Spleen (tissue), 11 donors: ENCODE results near the gene ATP2A1. TPM values are rescaled to one million over a fixed set of nuclear protein-coding genes. Genes with fewer than 3 reads are reported as not detected.

Experiments used
- DNase-seq: peaks from one replicate; pipeline ENCODE4 v3.0.0-alpha.2; 2020
- H3K27ac ChIP-seq, 8 donors: fragments of 200-600 bp; sonication (generic) in 7 of 8; 1 replicate in 4 of 8; 2 replicates in 4 of 8; pipeline versions ENCODE4 v1.5.0 to v1.8.0; 2016 to 2021; ENCODE audit warnings: inconsistent platforms in 4 of 8, mild to moderate bottlenecking in 4 of 8, moderate library complexity in 1 of 8
- H3K27me3 ChIP-seq, 7 donors: fragments of 200-600 bp; sonication (generic) in 6 of 7; replicated peaks in 1 of 7; 1 replicate in 4 of 7; 2 replicates in 3 of 7; pipeline versions ENCODE4 v1.5.0 to v1.8.0; 2016 to 2021; ENCODE audit warnings: inconsistent platforms in 3 of 7, mild to moderate bottlenecking in 1 of 7
- H3K36me3 ChIP-seq, 6 donors: fragments of 200-600 bp; sonication (generic) in 5 of 6; 1 replicate in 4 of 6; 2 replicates in 2 of 6; pipeline versions ENCODE4 v1.5.0 to v1.8.0; 2016 to 2021; ENCODE audit warnings: inconsistent platforms in 2 of 6
- H3K4me1 ChIP-seq, 6 donors: fragments of 200-600 bp; sonication (generic) in 5 of 6; 1 replicate in 3 of 6; 2 replicates in 3 of 6; pipeline versions ENCODE4 v1.5.0 to v1.8.0; 2016 to 2021; ENCODE audit warnings: inconsistent platforms in 3 of 6
- H3K4me3 ChIP-seq, 8 donors: fragments of 200-600 bp; sonication (generic) in 7 of 8; 1 replicate in 4 of 8; 2 replicates in 4 of 8; pipeline versions ENCODE4 v1.5.0 to v1.8.0; 2016 to 2021; ENCODE audit warnings: inconsistent platforms in 4 of 8, mild to moderate bottlenecking in 4 of 8, moderate library complexity in 2 of 8
- H3K9me3 ChIP-seq, 8 donors: fragments of 200-600 bp; sonication (generic) in 7 of 8; 1 replicate in 4 of 8; 2 replicates in 4 of 8; pipeline versions ENCODE4 v1.5.0 to v1.8.0; 2016 to 2021; ENCODE audit warnings: inconsistent platforms in 4 of 8
- CTCF ChIP-seq, 11 experiments: fragments of 200-600 bp in 7 of 11; fragments of 450-650 bp in 4 of 11; sonication (generic) in 4 of 11; IDR thresholded peaks in 8 of 11; conservative IDR thresholded peaks in 3 of 11; 1 replicate in 7 of 11; 2 replicates in 4 of 11; pipeline versions ENCODE4 v1.4.0 to v1.8.0; 2016 to 2021; ENCODE audit warnings: antibody characterized with exemption in 11 of 11, inconsistent platforms in 4 of 11, mild to moderate bottlenecking in 1 of 11
- POLR2A ChIP-seq, 3 donors: fragments of 450-650 bp; IDR thresholded peaks; one replicate each; pipeline ENCODE4 v1.5.1; 2017; ENCODE audit warnings: antibody characterized with exemption in 3 of 3, mild to moderate bottlenecking in 1 of 3
- POLR2AphosphoS5 ChIP-seq, 3 donors: sonication (generic); formaldehyde crosslinking; IDR thresholded peaks; one replicate each; pipeline ENCODE4 v1.5.1; 2017; ENCODE audit warnings: antibody characterized with exemption in 3 of 3
- WGBS, 5 donors: extraction: QIAGEN DNeasy Blood & Tissue Kit in 3 of 5; methylation state at CpG; one replicate each; pipeline versions ENCODE4 v1.1.5 to v1.1.7; 2013 to 2018; 5-methylcytosine and 5-hydroxymethylcytosine counted together
- intact Hi-C: fragments of 100-400 bp; cut with DNase I; formaldehyde crosslinking; loops from one replicate; pipeline ENCODE4 v1.15.0; 2023; ENCODE audit warnings: low total_unique reads
- polyA plus RNA-seq, 3 donors: library from polyadenylated mRNA; stranded (reverse); fragments of 200-250 nt; gene quantifications; one replicate each; pipeline ENCODE4 v1.2.1, GENCODE V29; 2013
- total RNA-seq, 7 donors: library from RNA; depleted of rRNA in 3 of 7; stranded (reverse); fragments of >200 nt in 3 of 7; fragmentation: NEBNext Ultra II Directional in 4 of 7; extraction: Animal tissue kit (Norgen Biotek cat#: 25700) in 4 of 7; gene quantifications; one replicate each; pipeline versions ENCODE4 v1.1.0 to v1.2.1, GENCODE V29; 2016 to 2021
- donor health status: healthy with polysubstance abuse.
- donor health status: DM: no; HTN: no; CAD: no; lungs with moderate emphysema.
- donor health status: DM: no; HTN: no; CAD: no.
- donor health status: Bipolar disorder and iron deficiency.
- donor health status: healthy.
- donor health status: DM: no; HTN: no; CAD: no.
- donor health status: DM: yes; HTN: yes; CAD: no.

ATP2A1 gene
- total and polyA plus RNA-seq, 10 donors, result 0.26 to 1.5 (median 0.55) TPM; not detected in 2

GRCh38 chr16:28837672-28838557 is 40.4 kb upstream of the ATP2A1 start:
- intact Hi-C loops, result no loop called here
- Histone ChIP-seq H3K36me3 (peaks cover 6 to 90% (median 70%) of the 10 kb centered on the region in 6 donors), H3K27ac (no peak overlapping the region), H3K4me3 (no peak overlapping the region), H3K27me3 (no peaks in the 10 kb centered on the region), H3K4me1 (no peaks in the 10 kb centered on the region), H3K9me3 (no peaks in the 10 kb centered on the region)
- peak in 1 of 3 donors; percentile 11 for TF ChIP-seq POLR2AphosphoS5 (IDR thresholded peaks at IDR 0.05)
- TF ChIP-seq CTCF (IDR thresholded peaks at IDR 0.05 in 8 of 11, conservative IDR thresholded peaks at IDR 0.05 in 3 of 11), result no peak
- no peak for DNase-seq
- WGBS, 5 donors, result 85 to 94% (median 87%) methylated on average over 7 of the region's 7 CpGs

- TF ChIP-seq POLR2AphosphoS5 (IDR thresholded peaks at IDR 0.05) (no peak), CTCF (IDR thresholded peaks at IDR 0.05 in 8 of 11, conservative IDR thresholded peaks at IDR 0.05 in 3 of 11) (no peak), POLR2A (IDR thresholded peaks at IDR 0.05) (no peak)
- Histone ChIP-seq H3K27ac (no peak overlapping the region), H3K36me3 (peaks cover 3 to 90% (median 70%) of the 10 kb centered on the region in 6 donors), H3K9me3 (no peaks in the 10 kb centered on the region), H3K4me3 (no peak overlapping the region), H3K4me1 (no peaks in the 10 kb centered on the region), H3K27me3 (no peaks in the 10 kb centered on the region)
- WGBS, 5 donors, result 97 to 100% (median 98%) methylated on average over 1 of the region's 1 CpG
- intact Hi-C loops, result no loop called here
- DNase-seq, result no peak
These were observed 39.8 kb upstream of the ATP2A1 start for GRCh38 chr16:28838558-28838918.

GRCh38 chr16:28839004-28839639 is 39.2 kb upstream of the ATP2A1 start:
- H3K27me3 ChIP-seq, result no peaks in the 10 kb centered on the region
- no peak overlapping the region for H3K27ac ChIP-seq
- DNase-seq, result no peak
- H3K4me3 ChIP-seq, result no peak overlapping the region
- intact Hi-C loops, result no loop called here
- H3K4me1 ChIP-seq, result peaks cover 0 to 5% (median 0%) of the 10 kb centered on the region in 6 donors
- TF ChIP-seq POLR2AphosphoS5 (IDR thresholded peaks at IDR 0.05), result peak in 1 of 3 donors; percentile 24
- TF ChIP-seq CTCF (IDR thresholded peaks at IDR 0.05 in 8 of 11, conservative IDR thresholded peaks at IDR 0.05 in 3 of 11), result no peak
- no peak for TF ChIP-seq POLR2A (IDR thresholded peaks at IDR 0.05)
- H3K9me3 ChIP-seq, result no peaks in the 10 kb centered on the region
- H3K36me3 ChIP-seq, result peaks cover 3 to 90% (median 70%) of the 10 kb centered on the region in 6 donors
- WGBS, 5 donors, result 92 to 98% (median 95%) methylated on average over 12 to 14 of the region's 14 CpGs

GRCh38 chr16:28839899-28840298 is 38.4 kb upstream of the ATP2A1 start:
- no peak for TF ChIP-seq POLR2AphosphoS5 (IDR thresholded peaks at IDR 0.05)
- TF ChIP-seq CTCF (IDR thresholded peaks at IDR 0.05 in 8 of 11, conservative IDR thresholded peaks at IDR 0.05 in 3 of 11), result no peak
- no peak for TF ChIP-seq POLR2A (IDR thresholded peaks at IDR 0.05)
- Histone ChIP-seq H3K4me1 (peaks cover 1 to 12% (median 5%) of the 10 kb centered on the region in 6 donors), H3K4me3 (no peak overlapping the region), H3K27me3 (no peaks in the 10 kb centered on the region), H3K9me3 (no peaks in the 10 kb centered on the region), H3K36me3 (peaks cover 0 to 90% (median 68%) of the 10 kb centered on the region in 6 donors), H3K27ac (peak overlapping the region in 2 of 8 donors; percentile 16 to 45)
- WGBS, 5 donors, result 15 to 88% (median 30%) methylated on average over 1 of the region's 1 CpG
- DNase-seq, result no peak
- intact Hi-C loops, result no loop called here
